HCT116 (cell line): Measurements from ENCODE around the gene TEX261. TPM values are rescaled to one million over a fixed set of nuclear protein-coding genes. Genes with fewer than 3 reads are reported as not detected.

Experiments used
- ATAC-seq: fragments of 200-7000 bp; cut with Tn5 transposase; 2 replicates; pipeline ENCODE4 v1.9.1; 2020; ENCODE audit warnings: mild to moderate bottlenecking, moderate library complexity
- BruUV-seq: library from RNA; stranded (reverse); fragments of 400-500 nt; replicated peaks from 2 replicates; lab custom pipeline; 2021; lab: Mats Ljungman, UMichigan
- CTCF ChIA-PET: fragments of 300-600 bp; sonication (Branson Sonifier 250); formaldehyde crosslinking; loops from one replicate; lab custom pipeline; 2021; ENCODE audit warnings: antibody characterized with exemption; lab: Charles Lee
- POLR2A ChIA-PET: fragments of 300-600, 350-600 bp; sonication (Branson Sonifier 250); formaldehyde crosslinking; loops from one replicate; lab custom pipeline; 2021; ENCODE audit warnings: antibody characterized with exemption; lab: Charles Lee
- RAD21 ChIA-PET, 2 experiments: fragments of 300-600 bp; sonication (Branson Sonifier 250); formaldehyde crosslinking; loops; one replicate each; lab custom pipeline; 2023; ENCODE audit warnings: low total read pairs in 2 of 2; ENCODE audit not compliant: uncharacterized antibody in 2 of 2, unreplicated experiment in 2 of 2, low non-redundant PET in 1 of 2; lab: Charles Lee
- DNase-seq: peaks from one replicate; pipeline ENCODE4 v3.0.0-alpha.2; 2010; ENCODE audit warnings: low read depth, low spot score
- H2AFZ ChIP-seq: fragments of 200-600 bp; shearing (Covaris generic), sonication (generic); 2 replicates; pipeline ENCODE4 v1.6.1; 2017; ENCODE audit warnings: low read depth, mixed run types, mixed read lengths, antibody characterized with exemption, low read length; ENCODE audit not compliant: poor library complexity, severe bottlenecking
- H3K27ac ChIP-seq: 2 replicates; pipeline ENCODE4 v1.5.1; 2012; ENCODE audit warnings: low read depth, low read length
- H3K27me3 ChIP-seq: fragments of 200-600 bp; sonication (generic); 2 replicates; pipeline ENCODE4 v1.6.1; 2016; ENCODE audit warnings: mixed run types, low read length, mixed read lengths; ENCODE audit not compliant: insufficient read depth
- H3K36me3 ChIP-seq, 2 experiments: fragments of 200-500 bp in 1 of 2; fragments of 200-600 bp in 1 of 2; sonication (Bioruptor generic) in 1 of 2; sonication (generic) in 1 of 2; 2 replicates each; pipeline versions ENCODE4 v1.5.1 to v1.6.1; 2014 to 2016; ENCODE audit warnings: low read length in 2 of 2, inconsistent platforms in 1 of 2, mixed read lengths in 1 of 2, mixed run types in 1 of 2; ENCODE audit not compliant: insufficient read depth in 2 of 2, control insufficient read depth in 1 of 2
- H3K4me1 ChIP-seq, 2 experiments: fragments of 200-600 bp in 1 of 2; sonication (generic) in 1 of 2; 2 replicates each; pipeline versions ENCODE4 v1.5.1 to v1.6.1; 2012 to 2017; ENCODE audit warnings: low read length in 2 of 2, inconsistent platforms in 1 of 2, mild to moderate bottlenecking in 1 of 2, mixed read lengths in 1 of 2, mixed run types in 1 of 2, moderate library complexity in 1 of 2; ENCODE audit not compliant: insufficient read depth in 2 of 2, control insufficient read depth in 1 of 2
- H3K4me2 ChIP-seq: fragments of 200-600 bp; sonication (generic); 2 replicates; pipeline ENCODE4 v1.6.1; 2017; ENCODE audit warnings: mixed run types, low read length, mixed read lengths
- H3K4me3 ChIP-seq, 2 experiments: fragments of 200-600 bp in 1 of 2; sonication (generic) in 1 of 2; replicated peaks in 1 of 2; 2 replicates each; pipeline ENCODE4 v1.5.1; 2011 to 2016; ENCODE audit warnings: low read length in 2 of 2, control low read depth in 1 of 2, low read depth in 1 of 2, mild to moderate bottlenecking in 1 of 2, mixed read lengths in 1 of 2, mixed run types in 1 of 2
- H3K79me2 ChIP-seq: fragments of 200-600 bp; sonication (generic); 2 replicates; pipeline ENCODE4 v1.6.1; 2017; ENCODE audit warnings: mild to moderate bottlenecking, mixed run types, low read length, moderate library complexity, mixed read lengths; ENCODE audit not compliant: insufficient read depth
- H3K9ac ChIP-seq: fragments of 200-600 bp; sonication (generic); 2 replicates; pipeline ENCODE4 v1.6.1; 2016; ENCODE audit warnings: low read length, mixed read lengths
- H3K9me2 ChIP-seq: fragments of 200-600 bp; sonication (generic), shearing (Covaris generic); 2 replicates; pipeline ENCODE4 v1.6.1; 2017; ENCODE audit warnings: mixed run types, mild to moderate bottlenecking, moderate library complexity; ENCODE audit not compliant: insufficient read depth
- H3K9me3 ChIP-seq, 2 experiments: fragments of 200-500 bp in 1 of 2; fragments of 200-600 bp in 1 of 2; sonication (Bioruptor generic) in 1 of 2; sonication (generic) in 1 of 2; 2 replicates each; pipeline ENCODE4 v1.6.1; 2014 to 2017; ENCODE audit warnings: low read length in 2 of 2, mixed read lengths in 2 of 2, inconsistent platforms in 1 of 2, low read depth in 1 of 2, mild to moderate bottlenecking in 1 of 2, mixed run types in 1 of 2, moderate library complexity in 1 of 2; ENCODE audit not compliant: control insufficient read depth in 1 of 2, insufficient read depth in 1 of 2
- H4K20me1 ChIP-seq: fragments of 200-600 bp; sonication (generic), shearing (Covaris generic); 2 replicates; pipeline ENCODE4 v1.6.1; 2017; ENCODE audit warnings: mixed run types, mild to moderate bottlenecking, moderate library complexity; ENCODE audit not compliant: insufficient read depth
- ELF1 ChIP-seq: IDR thresholded peaks from 2 replicates; pipeline ENCODE4 v1.6.1; 2012; ENCODE audit warnings: low read depth, borderline replicate concordance
- SIN3A ChIP-seq: IDR thresholded peaks from 2 replicates; pipeline ENCODE4 v1.6.1; 2012; ENCODE audit warnings: low read depth
- YY1 ChIP-seq: IDR thresholded peaks from 2 replicates; pipeline ENCODE4 v1.6.1; 2011; ENCODE audit warnings: low read length, low read depth, moderate library complexity, mild to moderate bottlenecking; ENCODE audit not compliant: insufficient replicate concordance; ENCODE audit errors: extremely low read depth
- ZBTB33 ChIP-seq: IDR thresholded peaks from 2 replicates; pipeline ENCODE4 v1.6.1; 2011; ENCODE audit warnings: mild to moderate bottlenecking, low read length, moderate library complexity; ENCODE audit not compliant: insufficient replicate concordance; ENCODE audit errors: extremely low read depth
- ZNF274 ChIP-seq: fragments of 200-500 bp; sonication (Bioruptor generic); IDR thresholded peaks from 2 replicates; pipeline ENCODE4 v1.6.1; 2014; ENCODE audit warnings: mild to moderate bottlenecking, low read depth, low read length, inconsistent platforms
- intact Hi-C: fragments of 100-400 bp; cut with micrococcal nuclease; formaldehyde crosslinking; loops from 2 replicates; pipeline ENCODE4 v1.10.0; 2022
- total RNA-seq: library from RNA; stranded (reverse); gene quantifications from one replicate; pipeline ENCODE4 v1.2.1, GENCODE V29; 2021; ENCODE audit not compliant: unreplicated experiment

Gene TEX261
- total RNA-seq, 1 experiment from 2014 or later = 37.9 TPM

GRCh38 chr2:70978341-70979179 lies 16.1 kb downstream of the TEX261 start, which contains the start of gene ANKRD53:
TSS of gene ANKRD53 (plus strand) at chr2:70978630. CDS start at chr2:70978646, 16 bp downstream.
- TF ChIP-seq ZNF274 (no peak), ZBTB33 (no peak), SIN3A (no peak), ELF1 (no peak), YY1 (no peak)
- DNase-seq (no peak), ATAC-seq (no peak)
- Histone ChIP-seq H2AFZ (no peak within 1 kb of the TSS), H4K20me1 (no peaks in the 10 kb centered on the region), H3K9me2 (no peaks in the 10 kb centered on the region), H3K27me3 (no peaks in the 10 kb centered on the region), H3K79me2 (no peaks in the 10 kb centered on the region), H3K9me3 (no peaks in the 10 kb centered on the region), H3K9ac (no peak within 1 kb of the TSS), H3K4me3 (peak within 1 kb of the TSS in 1 of 2 experiments; percentile 64; a peak in 2 of 4 replicates), H3K36me3 (no peaks in the 10 kb centered on the region; a peak in 1 of 4 replicates), H3K4me2 (peak within 1 kb of the TSS; percentile 97), H3K27ac (no peak within 1 kb of the TSS), H3K4me1 (peaks cover 7 to 21% of the 10 kb centered on the region in 2 experiments; a peak in 3 of 4 replicates)
- ChIA-PET CTCF (interaction anchor here (1.1 to 1.4 kb wide), 5 partner anchors 14 to 674 kb away, joined by 3 to 6 read pairs (median 4); no protein-coding TSS in a partner anchor), POLR2A (no interaction called here), RAD21 (no interaction called here)
- intact Hi-C loops = no loop called here
- no TSS peak for BruUV-seq
